Coronary artery (tissue), 2 donors: ENCODE results near the gene SLC25A22.

Experiments used
- DNase-seq: peaks from one replicate; pipeline ENCODE4 v3.0.0-alpha.2; 2017; ENCODE audit warnings: low spot score
- H3K27ac ChIP-seq, 2 donors: fragments of 200-600 bp; sonication (generic); one replicate each; pipeline ENCODE4 v1.5.1; 2016 to 2019
- H3K4me3 ChIP-seq: fragments of 200-600 bp; sonication (generic); 2 replicates; pipeline ENCODE4 v1.5.1; 2016; ENCODE audit warnings: mild to moderate bottlenecking, moderate library complexity
- TF ChIP-seq, protein P1 (sequence below): fragments of 200-600 bp; sonication (generic); IDR thresholded peaks from one replicate; pipeline ENCODE4 v1.5.1; 2019; ENCODE audit warnings: antibody characterized with exemption

The SLC25A22 gene

DNA sequence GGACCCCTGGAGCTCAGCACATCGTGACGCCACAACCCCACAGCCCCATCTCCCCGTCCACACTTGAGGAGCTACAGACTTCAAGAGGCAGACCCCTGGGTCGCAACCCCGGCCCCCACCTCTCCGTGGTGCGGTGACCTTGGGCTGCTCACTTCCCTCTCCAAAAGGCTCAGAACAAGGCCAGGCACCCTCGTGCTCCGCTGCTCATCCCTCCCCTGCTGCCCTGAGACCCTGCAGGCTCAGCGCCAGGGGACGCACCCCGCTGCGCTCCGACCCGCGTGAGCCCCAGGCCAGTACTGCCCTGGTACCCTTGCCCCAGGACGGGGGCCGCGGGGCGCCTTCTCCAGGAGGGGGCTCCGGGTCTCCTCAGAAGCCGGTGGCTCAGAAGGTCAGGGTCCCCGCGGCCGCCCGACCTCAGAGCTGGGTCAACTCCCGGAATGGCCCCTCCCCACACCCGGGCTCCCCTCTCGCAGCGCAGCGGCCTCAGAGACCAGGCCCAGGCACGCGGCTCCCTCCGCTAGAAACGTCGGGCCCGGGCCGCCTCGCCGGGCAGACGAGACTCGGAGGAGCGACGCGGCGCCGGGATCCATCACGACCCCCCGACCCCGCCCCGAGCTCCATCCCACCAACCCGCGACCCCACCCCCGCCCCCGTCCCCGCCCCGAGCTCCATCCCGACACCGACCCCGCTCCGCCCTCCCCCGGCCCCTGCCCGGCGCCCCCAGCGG lies 21.4 kb downstream of the SLC25A22 start:
- peak overlapping the region; percentile 63 to 82 for H3K27ac ChIP-seq
- H3K4me3 ChIP-seq: peak overlapping the region; percentile 95
- no peak for DNase-seq
- TF ChIP-seq, protein P1, sequence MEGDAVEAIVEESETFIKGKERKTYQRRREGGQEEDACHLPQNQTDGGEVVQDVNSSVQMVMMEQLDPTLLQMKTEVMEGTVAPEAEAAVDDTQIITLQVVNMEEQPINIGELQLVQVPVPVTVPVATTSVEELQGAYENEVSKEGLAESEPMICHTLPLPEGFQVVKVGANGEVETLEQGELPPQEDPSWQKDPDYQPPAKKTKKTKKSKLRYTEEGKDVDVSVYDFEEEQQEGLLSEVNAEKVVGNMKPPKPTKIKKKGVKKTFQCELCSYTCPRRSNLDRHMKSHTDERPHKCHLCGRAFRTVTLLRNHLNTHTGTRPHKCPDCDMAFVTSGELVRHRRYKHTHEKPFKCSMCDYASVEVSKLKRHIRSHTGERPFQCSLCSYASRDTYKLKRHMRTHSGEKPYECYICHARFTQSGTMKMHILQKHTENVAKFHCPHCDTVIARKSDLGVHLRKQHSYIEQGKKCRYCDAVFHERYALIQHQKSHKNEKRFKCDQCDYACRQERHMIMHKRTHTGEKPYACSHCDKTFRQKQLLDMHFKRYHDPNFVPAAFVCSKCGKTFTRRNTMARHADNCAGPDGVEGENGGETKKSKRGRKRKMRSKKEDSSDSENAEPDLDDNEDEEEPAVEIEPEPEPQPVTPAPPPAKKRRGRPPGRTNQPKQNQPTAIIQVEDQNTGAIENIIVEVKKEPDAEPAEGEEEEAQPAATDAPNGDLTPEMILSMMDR: no peak

DNA sequence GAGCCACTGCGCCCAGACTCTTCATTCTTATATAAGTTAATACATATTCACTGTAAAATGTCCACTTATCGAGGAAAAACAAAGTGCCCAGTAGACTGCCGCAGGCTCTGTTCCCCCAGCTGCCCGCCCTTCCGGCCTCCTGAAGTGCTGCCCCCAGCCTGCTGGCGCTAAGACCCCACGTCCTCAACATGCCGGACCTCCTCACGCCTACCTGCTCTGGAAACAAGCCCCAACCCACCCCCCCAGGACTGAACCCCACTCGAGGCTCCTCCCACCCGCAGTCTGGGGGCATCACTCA lies 21.9 kb downstream of the SLC25A22 start:
- H3K27ac ChIP-seq: no peak overlapping the region
- TF ChIP-seq, protein P1: no peak
- no peak for DNase-seq

DNA sequence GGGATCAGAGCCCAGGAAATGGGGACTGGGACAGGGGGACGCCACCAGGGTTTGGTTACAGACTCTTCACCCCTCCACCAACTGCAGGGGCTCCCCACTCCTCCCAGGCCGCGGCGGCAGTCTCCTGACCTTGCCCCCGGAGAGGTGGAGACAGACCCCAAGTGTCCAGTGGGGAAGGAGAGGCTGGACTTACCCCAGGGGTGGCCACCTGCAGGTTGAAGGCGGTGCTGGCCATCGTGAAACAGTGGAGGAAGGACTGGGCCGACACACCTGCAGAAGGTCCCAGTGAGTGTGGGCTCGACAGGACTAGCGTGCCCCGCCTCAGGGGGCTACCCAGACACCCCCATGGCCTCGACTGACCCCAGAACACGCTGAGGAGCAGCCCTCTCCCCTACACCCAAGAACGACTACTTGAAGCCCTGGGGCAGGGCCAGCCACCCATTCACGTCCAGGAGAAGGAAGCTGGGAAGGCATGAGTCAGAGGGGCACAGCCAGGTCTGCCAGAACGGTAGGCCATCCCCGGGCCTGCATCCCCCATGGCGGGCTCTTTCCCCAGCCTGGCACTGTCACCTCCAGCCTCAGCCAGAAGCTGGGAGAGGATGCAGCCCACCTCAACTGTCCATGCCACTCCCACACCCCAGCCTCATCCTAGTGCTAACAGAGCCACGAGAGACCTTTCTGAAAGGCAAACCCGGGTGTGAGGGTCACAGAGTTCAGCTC lies 23.0 kb downstream of the SLC25A22 start:
- no peak for DNase-seq
- Histone ChIP-seq H3K27ac (no peak overlapping the region), H3K4me3 (peak overlapping the region; percentile 1)
- TF ChIP-seq, protein P1: no peak

More for the DNA sequence above, 21.9 kb downstream of the SLC25A22 start:
- H3K4me3 ChIP-seq: peak overlapping the region; percentile 95

DNA sequence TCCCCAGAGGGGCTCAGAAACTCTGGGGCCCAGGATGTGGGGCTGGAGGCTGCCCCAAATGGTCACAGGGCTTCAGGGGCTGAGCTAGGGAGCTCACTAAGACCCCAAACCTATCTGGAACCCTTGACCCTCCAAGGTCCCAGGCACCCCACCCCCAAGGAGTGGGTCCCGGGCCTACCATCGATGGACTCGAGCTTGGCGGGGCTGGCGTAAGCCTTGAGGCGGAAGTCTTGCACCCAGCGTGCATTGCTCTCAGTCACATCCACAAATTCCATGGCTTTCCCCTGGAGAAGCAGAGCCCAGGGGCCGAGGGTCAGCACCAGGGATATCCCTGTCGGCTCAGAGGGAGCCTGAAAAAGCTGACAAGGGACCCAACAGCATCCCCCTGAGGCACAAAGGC lies 24.3 kb downstream of the SLC25A22 start:
- DNase-seq: no peak
- no peak overlapping the region for H3K27ac ChIP-seq

DNA sequence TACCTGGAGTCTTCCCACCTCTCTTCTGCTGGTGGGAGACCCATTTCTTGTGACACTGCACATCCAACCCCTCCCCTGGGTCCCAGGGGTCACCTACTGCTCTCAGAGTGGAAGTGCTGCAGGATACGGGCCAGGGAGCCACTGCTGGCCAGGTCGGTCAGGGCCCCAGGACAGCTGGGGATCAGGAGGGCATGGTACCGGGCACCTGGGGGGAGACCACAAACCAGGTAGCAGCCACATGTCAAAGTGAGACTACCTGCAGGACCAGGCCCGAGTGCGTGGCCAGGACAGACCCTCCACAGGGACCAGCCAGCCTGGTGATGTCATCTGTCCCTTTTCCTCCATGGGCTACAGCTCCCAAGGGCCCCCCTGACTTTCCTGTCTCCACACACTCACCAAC lies 24.7 kb downstream of the SLC25A22 start:
- Histone ChIP-seq H3K4me3 (no peak overlapping the region), H3K27ac (no peak overlapping the region)
- no peak for DNase-seq
- TF ChIP-seq, protein P1: no peak

More for the DNA sequence above, 24.3 kb downstream of the SLC25A22 start:
- no peak overlapping the region for H3K4me3 ChIP-seq
- TF ChIP-seq, protein P1: no peak

DNA sequence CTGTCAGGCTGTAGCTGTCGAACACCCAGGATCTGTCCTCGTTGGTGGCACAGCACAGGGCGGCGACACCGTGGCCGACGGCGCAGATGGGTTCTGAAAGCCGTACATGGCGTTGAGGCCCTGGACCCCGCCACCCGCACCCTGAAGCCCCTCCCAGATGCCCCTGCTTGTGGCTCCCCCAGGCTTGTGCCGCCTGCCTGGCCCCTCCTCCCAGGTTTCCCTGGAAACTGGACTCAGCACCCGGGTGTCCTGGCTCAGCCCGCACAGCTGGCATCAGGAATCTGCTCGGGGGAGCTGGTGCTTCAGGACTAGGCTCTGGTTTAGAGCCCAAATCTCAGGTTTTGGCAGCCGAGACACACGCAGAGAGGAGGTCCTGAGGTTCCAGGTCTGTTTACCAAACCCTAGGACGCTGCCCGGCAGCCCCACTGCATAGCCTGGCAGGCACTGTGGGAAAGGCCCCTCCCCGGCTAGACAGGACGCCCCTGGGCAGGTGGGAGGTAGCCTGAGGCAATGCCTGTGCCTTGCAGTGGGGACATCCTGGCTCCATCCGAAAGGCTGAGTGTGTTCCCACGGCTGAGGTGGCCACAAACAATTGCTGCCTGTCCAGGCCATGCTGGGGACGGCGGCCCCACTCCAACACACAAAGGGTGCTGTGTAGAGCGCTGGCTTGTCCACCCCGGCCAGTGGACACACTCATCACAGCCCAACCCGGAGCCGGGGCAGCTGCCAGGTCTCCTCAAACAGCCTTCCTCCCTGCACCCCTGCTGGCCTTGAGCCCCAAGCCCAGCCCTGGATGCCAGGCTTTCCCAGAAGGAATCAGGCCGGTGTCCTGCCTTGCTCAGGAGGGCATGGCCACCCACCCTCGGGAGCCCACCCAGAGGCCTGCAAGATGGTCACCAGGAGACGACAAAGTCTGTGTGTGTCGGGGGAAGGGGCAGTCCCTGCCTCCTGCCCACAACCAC lies 25.4 kb downstream of the SLC25A22 start:
- DNase-seq: no peak
- no peak overlapping the region for H3K4me3 ChIP-seq
- H3K27ac ChIP-seq: peak overlapping the region in 1 of 2 donors; percentile 16
- TF ChIP-seq, protein P1: no peak
